Measurements from ENCODE around the gene ITGB6. TPM values are rescaled to one million over a fixed set of nuclear protein-coding genes. Genes with fewer than 3 reads are reported as not detected.

Gene ITGB6
- total RNA-seq, 1 donor from 2014 or later = not detected

GRCh38 chr2:160097326-160097725 lies 102.7 kb downstream of the ITGB6 start:
- no peaks in the 10 kb centered on the region for H3K27me3 ChIP-seq
- H3K9me3 ChIP-seq (ENCODE audit: low read depth) = peaks cover 3% of the 10 kb centered on the region

GRCh38 chr2:160096409-160096808 lies 103.7 kb downstream of the ITGB6 start:
- H3K9ac ChIP-seq = no peak overlapping the region
- no peak overlapping the region for H3K27ac ChIP-seq
- H3K4me3 ChIP-seq = no peak overlapping the region
- no peak overlapping the region for H3K4me3 Mint-ChIP-seq
- no peaks in the 10 kb centered on the region for H3K27me3 ChIP-seq
- no peak overlapping the region for H3K4me2 ChIP-seq
- no peaks in the 10 kb centered on the region for H3K36me3 ChIP-seq
- H4K20me1 ChIP-seq (ENCODE audit: low read depth) = no peaks in the 10 kb centered on the region
- no peaks in the 10 kb centered on the region for H3K79me2 ChIP-seq (ENCODE audit: low read depth)
- no peak overlapping the region for H2AFZ ChIP-seq (replicated peaks)
- H3K27ac Mint-ChIP-seq = no peak overlapping the region
- no peak for DNase-seq (ENCODE audit: low spot score)
- H3K9me3 Mint-ChIP-seq = peaks cover 20% of the 10 kb centered on the region
- no peak for TF ChIP-seq EZH2 (IDR thresholded peaks at IDR 0.05)
- no peak for TF ChIP-seq CTCF (IDR thresholded peaks at IDR 0.05)
- TF ChIP-seq EZH2phosphoT487 (IDR thresholded peaks at IDR 0.05) = no peak
- no peaks in the 10 kb centered on the region for H3K4me1 Mint-ChIP-seq
- no peaks in the 10 kb centered on the region for H3K36me3 Mint-ChIP-seq
- no peaks in the 10 kb centered on the region for H3F3A ChIP-seq (ENCODE audit: low read depth)
- H3K4me1 ChIP-seq = no peaks in the 10 kb centered on the region
- H3K27me3 Mint-ChIP-seq (ENCODE audit: insufficient read depth, low read depth) = peaks cover 2% of the 10 kb centered on the region
- H3K9me3 ChIP-seq (ENCODE audit: low read depth) = peaks cover 3% of the 10 kb centered on the region

More at GRCh38 chr2:160097326-160097725, 102.7 kb downstream of the ITGB6 start:
- no peak for DNase-seq (ENCODE audit: low spot score)
- no peak overlapping the region for H3K9ac ChIP-seq
- no peaks in the 10 kb centered on the region for H3K36me3 ChIP-seq
- H3K36me3 Mint-ChIP-seq = no peaks in the 10 kb centered on the region
- H3K4me3 Mint-ChIP-seq = no peak overlapping the region
- H3K4me1 Mint-ChIP-seq = no peaks in the 10 kb centered on the region
- peaks cover 2% of the 10 kb centered on the region for H3K27me3 Mint-ChIP-seq (ENCODE audit: insufficient read depth, low read depth)
- no peak overlapping the region for H3K27ac Mint-ChIP-seq
- no peak overlapping the region for H3K4me2 ChIP-seq
- no peak overlapping the region for H2AFZ ChIP-seq (replicated peaks)
- H3F3A ChIP-seq (ENCODE audit: low read depth) = no peaks in the 10 kb centered on the region
- H3K4me3 ChIP-seq = no peak overlapping the region
- H3K79me2 ChIP-seq (ENCODE audit: low read depth) = no peaks in the 10 kb centered on the region
- H3K9me3 Mint-ChIP-seq = peaks cover 16% of the 10 kb centered on the region
- H4K20me1 ChIP-seq (ENCODE audit: low read depth) = no peaks in the 10 kb centered on the region
- no peak overlapping the region for H3K27ac ChIP-seq
- TF ChIP-seq EZH2phosphoT487 (IDR thresholded peaks at IDR 0.05) (no peak), EZH2 (IDR thresholded peaks at IDR 0.05) (no peak), CTCF (IDR thresholded peaks at IDR 0.05) (no peak)
- H3K4me1 ChIP-seq = no peaks in the 10 kb centered on the region

DNA sequence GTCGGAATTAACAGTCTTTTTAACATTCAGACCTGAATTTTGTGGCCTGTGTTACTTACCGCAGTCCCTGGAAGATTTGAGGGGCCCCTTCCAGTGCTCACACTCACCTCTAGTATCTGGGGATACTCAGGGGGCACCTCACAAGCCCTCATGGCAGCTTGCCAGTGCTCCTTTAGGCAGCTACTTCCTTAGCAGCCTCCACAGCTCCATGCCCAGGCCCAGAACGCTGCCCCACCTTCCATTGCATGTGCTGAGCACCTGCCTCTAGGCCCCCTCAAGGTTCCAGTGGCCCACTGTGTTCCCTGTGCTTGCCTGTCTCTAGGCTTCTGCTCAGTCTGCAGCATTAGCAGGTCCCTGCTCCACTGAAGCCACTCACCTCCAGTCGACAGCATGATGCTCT lies 107.6 kb downstream of the ITGB6 start:
- H2AFZ ChIP-seq (replicated peaks) = no peak overlapping the region
- H3K36me3 Mint-ChIP-seq = no peaks in the 10 kb centered on the region
- no peak overlapping the region for H3K4me2 ChIP-seq
- H3K36me3 ChIP-seq = no peaks in the 10 kb centered on the region
- H3K9me3 Mint-ChIP-seq = peaks cover 43% of the 10 kb centered on the region
- DNase-seq (ENCODE audit: low spot score) = no peak
- no peak overlapping the region for H3K4me3 ChIP-seq
- no peaks in the 10 kb centered on the region for H3K4me1 ChIP-seq
- no peaks in the 10 kb centered on the region for H4K20me1 ChIP-seq (ENCODE audit: low read depth)
- peaks cover 7% of the 10 kb centered on the region for H3K9me3 ChIP-seq (ENCODE audit: low read depth)
- H3K4me1 Mint-ChIP-seq = no peaks in the 10 kb centered on the region
- no peak for TF ChIP-seq EZH2 (IDR thresholded peaks at IDR 0.05)
- no peak for TF ChIP-seq EZH2phosphoT487 (IDR thresholded peaks at IDR 0.05)
- H3K9ac ChIP-seq = no peak overlapping the region
- no peak overlapping the region for H3K27ac ChIP-seq
- H3K27me3 ChIP-seq = no peaks in the 10 kb centered on the region
- no peaks in the 10 kb centered on the region for H3K79me2 ChIP-seq (ENCODE audit: low read depth)
- H3K27me3 Mint-ChIP-seq (ENCODE audit: insufficient read depth, low read depth) = peaks cover 3% of the 10 kb centered on the region
- no peaks in the 10 kb centered on the region for H3F3A ChIP-seq (ENCODE audit: low read depth)
- H3K27ac Mint-ChIP-seq = no peak overlapping the region
- H3K4me3 Mint-ChIP-seq = no peak overlapping the region

DNA sequence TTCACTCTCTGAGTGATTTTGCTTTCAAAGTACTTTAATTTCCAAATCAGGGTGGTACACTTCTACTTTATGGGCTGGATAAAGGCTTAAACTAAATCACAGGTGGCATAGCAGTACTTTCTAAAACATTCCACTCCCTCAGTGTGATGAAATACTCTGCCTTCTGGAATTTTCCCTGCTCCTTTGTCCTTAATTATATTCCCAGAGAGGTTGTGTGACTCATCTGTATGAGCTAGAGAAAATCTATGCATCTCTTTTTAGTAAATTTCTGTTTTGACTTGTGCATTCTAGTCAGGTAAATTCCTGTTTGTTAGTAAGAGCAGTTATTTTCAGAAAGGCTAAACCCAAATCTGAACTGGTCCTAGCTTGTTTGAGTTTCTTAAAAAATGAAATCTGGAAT lies 108.7 kb downstream of the ITGB6 start:
- no peak overlapping the region for H3K27ac Mint-ChIP-seq
- H3K4me3 ChIP-seq = no peak overlapping the region
- no peak overlapping the region for H3K4me3 Mint-ChIP-seq
- peaks cover 52% of the 10 kb centered on the region for H3K9me3 Mint-ChIP-seq
- H3K4me1 ChIP-seq = no peaks in the 10 kb centered on the region
- H3K79me2 ChIP-seq (ENCODE audit: low read depth) = no peaks in the 10 kb centered on the region
- H3K9ac ChIP-seq = no peak overlapping the region
- H4K20me1 ChIP-seq (ENCODE audit: low read depth) = no peaks in the 10 kb centered on the region
- no peak overlapping the region for H2AFZ ChIP-seq (replicated peaks)
- no peak overlapping the region for H3K4me2 ChIP-seq
- H3K27ac ChIP-seq = no peak overlapping the region
- no peaks in the 10 kb centered on the region for H3K36me3 Mint-ChIP-seq
- no peaks in the 10 kb centered on the region for H3K4me1 Mint-ChIP-seq
- TF ChIP-seq EZH2phosphoT487 (IDR thresholded peaks at IDR 0.05) (no peak), EZH2 (IDR thresholded peaks at IDR 0.05) (no peak), CTCF (IDR thresholded peaks at IDR 0.05) (no peak)
- H3K36me3 ChIP-seq = no peaks in the 10 kb centered on the region
- H3F3A ChIP-seq (ENCODE audit: low read depth) = no peaks in the 10 kb centered on the region
- H3K27me3 Mint-ChIP-seq (ENCODE audit: insufficient read depth, low read depth) = peaks cover 3% of the 10 kb centered on the region
- H3K9me3 ChIP-seq (ENCODE audit: low read depth) = peaks cover 10% of the 10 kb centered on the region
- no peak for DNase-seq (ENCODE audit: low spot score)
- H3K27me3 ChIP-seq = no peaks in the 10 kb centered on the region

Data from neural progenitor cell (in vitro differentiated cells).